NCI-H82 (cell line): ENCODE results near the gene NUP214.
"Not testable (repeated sequence)": the region's sequence is repeated elsewhere in the genome, so short reads cannot be mapped to it uniquely, and the experiment has no call there.

Source experiments
- DNase-seq: peaks from one replicate; lab custom pipeline; 2025; lab: John Stamatoyannopoulos, UW

Gene NUP214

DNA sequence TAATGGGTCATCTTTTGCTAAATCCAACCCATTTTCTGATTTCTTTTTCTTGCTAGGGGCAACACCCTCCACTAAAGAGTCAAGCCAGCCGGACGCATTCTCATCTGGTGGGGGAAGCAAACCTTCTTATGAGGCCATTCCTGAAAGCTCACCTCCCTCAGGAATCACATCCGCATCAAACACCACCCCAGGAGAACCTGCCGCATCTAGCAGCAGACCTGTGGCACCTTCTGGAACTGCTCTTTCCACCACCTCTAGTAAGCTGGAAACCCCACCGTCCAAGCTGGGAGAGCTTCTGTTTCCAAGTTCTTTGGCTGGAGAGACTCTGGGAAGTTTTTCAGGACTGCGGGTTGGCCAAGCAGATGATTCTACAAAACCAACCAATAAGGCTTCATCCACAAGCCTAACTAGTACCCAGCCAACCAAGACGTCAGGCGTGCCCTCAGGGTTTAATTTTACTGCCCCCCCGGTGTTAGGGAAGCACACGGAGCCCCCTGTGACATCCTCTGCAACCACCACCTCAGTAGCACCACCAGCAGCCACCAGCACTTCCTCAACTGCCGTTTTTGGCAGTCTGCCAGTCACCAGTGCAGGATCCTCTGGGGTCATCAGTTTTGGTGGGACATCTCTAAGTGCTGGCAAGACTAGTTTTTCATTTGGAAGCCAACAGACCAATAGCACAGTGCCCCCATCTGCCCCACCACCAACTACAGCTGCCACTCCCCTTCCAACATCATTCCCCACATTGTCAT is 72.0 kb downstream of the NUP214 start:
- no peak for DNase-seq

DNA sequence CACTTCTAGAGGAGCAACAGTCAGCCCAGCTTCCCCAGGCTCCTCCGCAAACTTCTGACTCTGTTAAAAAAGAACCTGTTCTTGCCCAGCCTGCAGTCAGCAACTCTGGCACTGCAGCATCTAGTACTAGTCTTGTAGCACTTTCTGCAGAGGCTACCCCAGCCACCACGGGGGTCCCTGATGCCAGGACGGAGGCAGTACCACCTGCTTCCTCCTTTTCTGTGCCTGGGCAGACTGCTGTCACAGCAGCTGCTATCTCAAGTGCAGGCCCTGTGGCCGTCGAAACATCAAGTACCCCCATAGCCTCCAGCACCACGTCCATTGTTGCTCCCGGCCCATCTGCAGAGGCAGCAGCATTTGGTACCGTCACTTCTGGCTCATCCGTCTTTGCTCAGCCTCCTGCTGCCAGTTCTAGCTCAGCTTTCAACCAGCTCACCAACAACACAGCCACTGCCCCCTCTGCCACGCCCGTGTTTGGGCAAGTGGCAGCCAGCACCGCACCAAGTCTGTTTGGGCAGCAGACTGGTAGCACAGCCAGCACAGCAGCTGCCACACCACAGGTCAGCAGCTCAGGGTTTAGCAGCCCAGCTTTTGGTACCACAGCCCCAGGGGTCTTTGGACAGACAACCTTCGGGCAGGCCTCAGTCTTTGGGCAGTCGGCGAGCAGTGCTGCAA is 72.8 kb downstream of the NUP214 start:
- DNase-seq = no peak

DNA sequence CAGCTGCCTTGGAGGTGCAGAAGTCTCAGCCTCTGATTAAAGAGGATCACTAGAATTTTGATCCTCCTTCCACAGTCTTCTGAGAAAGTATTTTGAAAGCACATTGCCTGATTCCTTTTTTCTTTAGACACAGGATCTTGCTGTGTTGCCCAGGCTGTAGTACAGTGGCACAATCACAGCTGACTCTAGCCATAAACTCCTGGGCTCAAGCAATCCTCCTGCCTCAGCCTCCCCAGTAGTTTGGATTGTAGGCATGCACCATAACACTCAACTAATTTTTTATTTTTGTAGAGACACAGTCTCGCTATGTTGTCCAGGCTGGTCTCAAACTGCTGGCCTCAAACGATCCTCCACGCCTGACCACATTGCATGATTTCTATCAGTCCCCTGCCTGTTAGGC is 76.5 kb downstream of the NUP214 start:
- no peak for DNase-seq

DNA sequence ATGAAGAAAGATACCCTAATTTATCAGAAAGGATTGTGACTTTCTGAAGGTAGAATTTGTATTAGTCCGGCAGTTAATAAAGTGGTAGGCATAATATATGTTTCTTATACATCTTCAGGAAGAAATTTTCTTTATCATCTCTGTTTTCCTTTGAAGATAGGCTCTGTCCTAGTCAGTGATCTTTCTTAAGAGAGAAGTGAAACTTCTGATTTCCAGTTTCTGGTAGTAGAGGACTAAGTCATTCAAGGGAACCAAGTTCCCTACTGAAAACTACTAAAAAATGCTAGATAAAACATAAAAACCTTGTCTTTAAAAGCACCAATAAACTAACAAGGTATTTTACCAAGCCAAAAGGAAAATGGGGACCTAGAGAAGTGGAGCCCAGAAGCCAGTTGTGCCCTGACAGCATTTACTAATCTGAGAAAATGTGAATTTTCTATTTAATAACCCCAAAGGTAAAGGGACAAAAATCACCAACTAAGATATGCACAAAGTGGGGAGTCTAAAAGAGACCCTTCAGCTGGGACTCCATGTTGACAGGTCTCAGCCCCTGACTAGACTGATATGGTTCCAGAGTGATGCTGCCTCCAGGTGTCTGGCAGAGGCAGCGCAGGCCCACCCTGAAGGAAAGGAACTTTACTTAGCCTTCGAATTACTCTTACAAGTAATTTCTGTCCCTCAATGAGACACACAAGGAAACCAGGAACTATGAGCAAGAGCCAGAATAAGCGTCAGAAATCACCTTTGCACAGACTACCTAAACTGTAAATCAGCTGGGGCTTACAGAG is 78.2 kb downstream of the NUP214 start:
- peak; percentile 16 for DNase-seq

DNA sequence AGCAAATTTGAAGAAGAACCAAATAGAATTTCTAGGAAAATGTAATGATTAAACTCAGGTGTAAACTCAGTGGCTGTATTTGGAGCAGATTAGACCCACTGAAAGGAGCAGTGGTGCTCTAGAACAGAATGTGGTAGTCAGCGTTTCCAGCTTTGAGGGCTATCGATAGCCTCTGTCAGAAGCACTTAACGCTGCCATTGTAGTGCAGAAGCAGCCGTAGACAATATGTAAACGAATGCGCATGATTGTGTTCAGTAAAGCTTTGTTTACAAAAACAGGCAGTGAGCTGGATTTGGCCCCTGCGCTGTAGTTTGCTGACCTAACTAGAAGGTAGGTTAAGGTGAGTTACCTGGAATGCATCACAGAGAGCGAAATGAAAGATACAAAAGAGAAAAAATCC is 78.9 kb downstream of the NUP214 start:
- no peak for DNase-seq

DNA sequence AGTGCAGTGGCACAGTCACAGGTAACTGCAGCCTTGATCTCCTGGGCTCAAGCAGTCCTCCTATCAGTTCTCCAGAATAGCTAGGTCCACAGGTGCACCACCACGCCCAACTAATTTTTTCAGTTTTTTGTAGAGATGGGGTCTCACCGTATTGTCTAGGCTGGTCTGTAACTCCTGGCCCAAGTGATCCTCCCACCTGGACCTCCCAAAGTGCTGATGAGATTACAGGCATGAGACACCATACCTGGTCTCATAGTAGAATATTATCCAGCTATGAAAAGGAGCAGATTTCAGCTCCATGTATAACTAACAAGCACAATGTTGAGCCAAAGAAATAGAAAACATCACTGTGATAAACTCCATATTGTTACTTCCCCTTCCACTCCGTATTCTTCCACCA is 81.1 kb downstream of the NUP214 start:
- DNase-seq = no peak

DNA sequence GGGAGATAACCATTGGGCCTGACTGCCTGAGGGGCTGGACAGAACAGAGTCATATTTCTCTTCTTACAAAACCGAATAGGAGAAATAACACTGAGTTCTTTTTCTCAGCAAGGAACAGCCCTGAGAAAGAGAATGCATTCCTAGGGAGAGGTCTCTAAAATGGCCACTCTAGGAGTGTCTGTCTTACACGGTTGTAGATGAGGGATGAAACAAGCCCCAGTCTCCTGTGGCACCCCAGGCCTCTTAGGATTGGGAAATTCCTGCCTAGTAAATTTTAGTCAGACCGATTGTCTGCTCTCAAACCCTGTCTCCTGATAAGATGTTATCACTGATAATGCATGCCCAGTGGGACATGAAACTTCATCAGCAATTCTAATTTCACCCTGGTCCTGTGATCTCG is 86.5 kb downstream of the NUP214 start:
- DNase-seq = not testable (repeated sequence)

DNA sequence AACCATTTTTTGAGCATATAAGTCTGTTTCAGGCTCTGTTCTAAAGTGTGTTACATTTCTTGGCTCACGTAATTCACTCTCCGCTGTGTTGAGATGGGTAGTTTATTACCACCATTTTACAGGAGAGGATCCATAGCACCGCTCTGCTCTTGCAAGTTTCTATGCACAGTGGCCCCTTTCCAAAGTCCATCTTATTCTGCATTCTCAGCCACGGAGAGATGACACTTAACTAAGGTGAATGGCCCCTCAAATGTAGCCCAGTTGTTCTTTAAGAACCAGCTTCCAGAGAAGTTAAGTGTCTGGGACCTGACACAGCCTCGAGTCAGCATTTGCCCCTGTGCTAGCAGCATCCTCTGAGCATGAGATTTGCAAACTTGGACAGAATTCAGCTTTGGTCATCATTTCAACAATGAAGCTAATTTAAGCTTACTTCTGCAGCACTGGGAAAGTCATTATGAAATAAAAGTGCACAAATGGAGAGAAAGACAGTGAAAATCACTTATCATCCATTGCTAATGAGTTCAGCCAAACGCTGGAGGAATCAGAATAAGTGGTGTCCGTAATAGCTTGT is 89.0 kb downstream of the NUP214 start:
- no peak for DNase-seq

DNA sequence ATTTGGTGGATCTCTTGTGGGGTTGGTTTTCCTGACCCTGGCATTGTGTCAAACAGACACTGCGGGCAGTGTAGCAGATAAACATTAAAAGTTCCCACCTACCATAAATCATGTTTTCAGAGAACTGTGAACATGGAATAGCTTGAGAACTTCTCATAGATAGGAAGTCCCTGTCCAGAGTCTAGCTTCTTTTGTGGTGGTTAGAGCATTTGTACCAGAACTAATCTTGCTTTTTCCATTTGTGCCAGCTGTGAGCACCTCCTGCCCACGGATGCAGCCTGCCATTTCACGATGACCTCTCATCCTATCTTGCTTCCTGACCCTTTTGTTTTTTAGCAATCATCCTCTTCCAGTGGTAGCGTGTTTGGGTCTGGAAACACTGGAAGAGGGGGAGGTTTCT is 89.5 kb downstream of the NUP214 start:
- no peak for DNase-seq

DNA sequence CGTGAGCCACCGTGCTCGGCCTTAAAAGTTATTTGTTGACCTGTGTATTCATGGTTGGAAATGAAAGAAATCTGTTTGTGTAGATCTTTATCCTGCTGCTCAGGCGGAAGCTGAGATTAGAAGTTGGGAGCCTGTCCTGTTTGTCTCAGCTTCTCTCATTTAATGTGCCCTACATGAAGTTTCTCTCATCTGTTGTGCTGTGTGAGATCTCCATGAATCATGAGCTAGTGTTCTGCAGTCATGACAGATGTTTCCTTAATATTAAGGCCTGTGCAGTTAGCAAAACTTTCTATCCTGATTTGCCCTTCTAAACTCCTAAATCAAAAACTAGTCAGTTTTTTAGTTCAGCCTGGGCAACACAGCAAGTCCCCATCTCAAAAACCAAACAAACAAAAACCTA is 91.4 kb downstream of the NUP214 start:
- no peak for DNase-seq

DNA sequence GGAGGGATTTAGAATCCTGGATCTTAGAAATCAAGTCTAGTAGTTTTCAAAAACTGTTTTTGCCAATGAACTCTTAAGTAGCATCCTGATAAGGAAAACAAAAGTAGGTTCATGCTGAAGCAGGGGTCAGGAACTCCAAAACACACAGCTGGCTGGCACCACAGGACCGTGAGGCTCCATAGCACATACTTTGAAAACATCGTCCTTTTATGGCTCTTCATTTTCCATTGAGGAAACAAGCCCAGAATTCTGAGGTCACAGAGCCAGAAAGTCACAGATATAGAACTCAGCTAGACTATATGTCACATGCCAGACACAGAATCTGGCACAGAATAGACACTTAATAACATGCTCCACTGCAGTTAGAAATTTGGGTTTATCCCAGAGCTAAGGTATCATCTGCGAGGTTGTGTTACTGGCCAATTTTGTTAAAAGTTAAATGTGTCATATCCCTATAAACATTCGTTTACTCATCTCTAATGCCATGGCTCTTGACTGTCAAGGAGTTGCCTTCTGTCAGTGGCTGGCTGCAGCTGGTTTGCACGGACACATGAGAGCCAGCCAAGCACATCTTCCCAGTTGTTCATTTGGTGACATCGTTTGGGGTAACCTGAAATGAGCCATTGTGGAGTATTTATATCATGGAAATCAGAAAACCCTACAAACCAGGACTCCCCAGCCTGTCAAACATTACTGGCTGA is 92.1 kb downstream of the NUP214 start:
- no peak for DNase-seq

DNA sequence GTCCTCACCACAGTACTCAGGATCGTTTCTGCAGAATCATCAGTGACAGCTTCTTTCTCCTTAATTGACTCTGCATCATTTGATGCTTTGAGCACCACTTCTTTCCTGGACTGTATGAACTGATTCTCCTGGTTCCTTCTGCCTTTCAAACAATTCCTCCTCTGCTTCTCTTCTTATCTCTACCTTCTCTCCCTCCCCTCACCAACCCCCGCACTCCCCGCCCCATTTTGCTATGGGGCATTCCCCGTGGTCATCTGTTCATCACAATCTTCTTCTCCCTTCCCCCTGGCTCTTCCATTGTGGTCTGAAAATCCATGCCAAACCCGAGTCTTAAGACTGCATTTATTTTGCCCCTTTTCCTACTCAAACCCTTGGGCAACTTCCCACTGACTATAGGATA is 93.0 kb downstream of the NUP214 start:
- no peak for DNase-seq

DNA sequence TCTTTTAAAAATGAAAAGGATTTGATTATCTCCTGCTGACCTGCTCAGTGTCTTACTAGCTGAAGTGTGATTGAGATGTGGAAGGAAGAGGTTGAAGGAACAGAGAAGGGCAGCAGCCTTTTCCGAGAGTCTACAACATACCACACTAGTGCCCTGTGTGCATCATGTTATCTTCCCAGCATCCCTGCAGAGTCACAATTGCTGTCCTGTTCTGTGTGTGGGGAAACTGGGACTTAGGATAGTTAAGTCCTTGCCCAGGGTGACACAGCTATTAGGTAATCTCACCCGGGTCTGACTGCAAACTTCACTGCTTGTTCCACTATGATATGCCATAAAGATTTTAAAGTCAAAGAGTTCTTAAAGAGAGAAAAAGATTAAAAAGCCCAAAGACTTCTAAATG is 95.1 kb downstream of the NUP214 start:
- DNase-seq = no peak

DNA sequence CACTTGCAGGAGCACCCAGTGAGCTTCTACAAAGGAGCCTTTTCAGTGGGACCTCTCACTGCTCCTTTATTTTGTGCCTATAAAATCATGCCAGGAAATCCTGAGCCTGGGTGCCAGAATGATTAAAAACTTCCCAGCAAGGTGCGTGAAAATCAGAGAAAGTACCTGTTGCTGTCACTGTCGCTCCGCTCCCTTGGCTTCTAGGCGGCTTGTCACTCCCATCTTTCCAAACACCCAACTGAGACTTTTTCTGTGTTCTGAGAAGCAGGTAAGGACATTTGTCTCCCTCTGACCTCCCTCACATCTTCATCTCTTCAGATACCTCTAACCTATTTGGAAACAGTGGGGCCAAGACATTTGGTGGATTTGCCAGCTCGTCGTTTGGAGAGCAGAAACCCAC is 97.1 kb downstream of the NUP214 start:
- DNase-seq = no peak

DNA sequence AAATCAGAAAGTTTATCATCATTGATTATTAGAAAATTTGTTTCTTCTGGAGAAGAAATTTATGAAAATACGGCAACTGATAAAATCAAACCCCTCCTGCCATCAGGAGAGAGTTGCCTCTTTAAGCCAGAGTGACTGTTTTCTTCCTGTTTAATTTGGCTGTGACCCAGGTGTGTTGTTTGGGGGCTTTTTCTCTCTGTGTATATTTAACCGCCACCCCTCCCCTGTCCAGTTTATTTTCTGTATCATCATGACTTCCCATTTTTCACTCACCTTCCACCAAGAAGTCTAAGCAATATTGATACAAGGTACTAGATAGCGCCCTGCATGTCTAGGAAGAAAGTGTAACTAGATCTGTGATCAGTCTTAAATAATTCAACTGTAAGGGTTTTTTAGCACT is 100.8 kb downstream of the NUP214 start:
- no peak for DNase-seq

DNA sequence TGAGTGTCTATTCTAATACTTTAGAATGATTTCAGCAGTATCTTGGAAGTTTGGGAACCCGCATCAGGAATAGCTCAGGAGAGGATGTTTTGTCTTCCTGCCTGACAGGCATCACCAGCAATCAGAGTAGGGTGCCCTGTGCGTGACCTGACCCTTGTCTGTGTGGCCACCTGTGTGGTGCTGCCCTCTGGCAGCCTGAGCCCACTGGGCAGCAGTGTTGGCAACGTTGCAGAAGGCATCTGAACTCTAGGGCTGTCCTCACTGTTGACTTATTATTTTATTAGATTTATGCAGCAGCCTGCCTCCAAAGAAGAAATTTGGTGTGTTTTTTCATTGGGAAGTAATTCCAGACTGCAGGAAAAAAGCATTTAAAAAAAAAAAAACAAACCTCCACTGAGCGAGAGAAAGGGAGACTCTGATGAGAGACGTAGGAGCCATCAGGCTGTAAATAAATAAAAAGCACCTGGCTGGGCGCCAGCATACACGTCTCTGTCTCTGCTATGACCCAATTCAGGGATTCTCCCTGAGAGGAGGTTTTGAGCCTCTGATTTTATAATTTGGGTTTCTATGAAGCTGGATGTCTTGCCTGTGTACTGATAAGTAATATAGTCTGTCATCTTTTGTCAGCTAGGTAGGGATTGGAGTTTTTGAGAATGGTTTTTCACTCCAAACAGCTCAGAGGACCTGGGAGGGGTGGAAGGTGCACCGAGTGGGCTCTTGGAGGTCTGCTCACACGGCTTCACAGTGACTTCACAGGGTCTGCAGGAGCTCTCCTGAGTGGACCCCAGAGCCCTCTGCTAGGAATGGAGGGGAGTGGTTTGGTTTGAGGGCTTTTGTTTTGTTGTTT is 101.9 kb downstream of the NUP214 start:
- no peak for DNase-seq

DNA sequence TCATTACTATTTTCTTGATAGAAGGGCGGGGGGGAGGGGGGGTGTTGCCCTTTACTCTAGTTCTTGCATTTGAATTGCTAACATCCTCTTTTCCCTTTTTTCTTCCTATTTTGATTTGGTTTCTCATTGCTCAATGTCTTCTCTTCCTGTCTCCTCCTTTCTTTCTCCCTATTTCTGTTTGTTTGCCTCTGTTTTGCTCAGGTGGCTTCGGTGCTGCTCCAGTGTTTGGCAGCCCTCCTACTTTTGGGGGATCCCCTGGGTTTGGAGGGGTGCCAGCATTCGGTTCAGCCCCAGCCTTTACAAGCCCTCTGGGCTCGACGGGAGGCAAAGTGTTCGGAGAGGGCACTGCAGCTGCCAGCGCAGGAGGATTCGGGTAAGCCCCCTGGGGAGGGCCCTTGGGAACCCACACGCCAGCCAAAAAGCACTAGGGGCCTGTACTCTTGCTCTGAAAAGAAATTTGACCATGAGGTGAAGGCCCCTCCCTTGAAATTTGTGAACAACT is 102.6 kb downstream of the NUP214 start:
- no peak for DNase-seq

DNA sequence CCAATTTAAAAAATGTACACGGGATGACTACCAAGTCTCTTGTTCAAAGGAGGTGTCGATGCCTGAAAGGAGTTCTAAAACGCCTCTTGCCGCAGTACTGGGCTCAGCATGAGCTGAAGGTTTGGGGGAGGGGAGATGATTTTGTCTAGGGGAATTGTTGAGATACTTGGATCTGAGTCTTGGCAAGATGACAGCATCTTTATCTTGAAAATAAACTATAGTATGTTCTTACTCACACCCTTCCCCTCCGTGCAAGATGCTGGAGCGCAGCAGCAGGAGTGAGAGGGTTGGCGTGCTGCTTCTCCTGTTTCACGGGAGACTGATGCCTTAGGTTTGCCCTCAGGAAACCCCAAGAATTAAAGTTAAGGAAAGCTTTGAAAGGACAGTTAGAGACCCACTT is 103.6 kb downstream of the NUP214 start:
- DNase-seq = no peak

DNA sequence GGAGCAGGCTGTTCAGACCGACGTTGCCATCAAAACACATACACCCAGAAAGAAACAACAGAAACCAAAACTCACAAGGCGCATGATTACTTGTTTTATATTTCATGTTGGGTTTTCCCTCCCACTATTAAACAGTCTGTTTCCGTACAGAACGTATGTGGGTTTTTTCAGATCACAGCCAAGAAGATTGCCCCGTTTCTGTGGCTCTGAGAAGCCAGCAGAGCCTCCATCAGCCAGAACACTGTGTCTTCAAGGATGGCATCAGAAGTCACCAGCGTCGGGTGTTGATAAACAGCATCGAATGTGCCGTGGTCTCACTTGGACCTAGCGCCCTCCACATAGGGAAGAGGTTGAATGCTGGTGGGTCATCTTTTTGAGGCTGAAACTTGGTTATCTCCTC is 108.2 kb downstream of the NUP214 start:
- DNase-seq = no peak

DNA sequence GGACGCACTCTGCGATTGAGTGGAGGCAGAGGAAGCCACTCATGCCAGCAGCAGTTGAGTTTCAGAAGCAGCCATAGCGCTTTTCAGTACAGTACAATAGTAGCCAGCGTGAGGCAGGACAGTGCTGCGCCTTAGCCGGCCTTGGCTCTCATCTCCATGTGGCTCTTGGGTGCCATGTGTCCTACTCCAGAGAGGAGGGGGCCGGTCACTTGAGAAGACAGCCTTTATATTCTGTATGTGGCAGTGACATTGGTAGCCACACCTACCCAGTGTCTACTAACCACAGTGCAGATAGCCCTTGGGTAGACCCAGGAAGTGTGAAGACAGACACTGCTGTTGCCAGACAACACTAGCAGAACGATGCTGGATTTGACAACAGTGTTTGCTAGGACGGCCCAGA is 108.6 kb downstream of the NUP214 start:
- DNase-seq = no peak
